K562 (cell line): ENCODE data around the gene GATA1. TPM values are rescaled to one million over a fixed set of nuclear protein-coding genes. Genes with fewer than 3 reads are reported as not detected.

Experiments used
- CBFA2T2 ChIP-seq: fragments of 450-650 bp; conservative IDR thresholded peaks from 2 replicates; pipeline ENCODE4 v1.6.1; 2017; ENCODE audit warnings: mild to moderate bottlenecking
- CEBPG ChIP-seq, 3 experiments: fragments of 200-800 bp in 1 of 3; sonication (Bioruptor generic) in 1 of 3; sonication (generic) in 1 of 3; formaldehyde crosslinking in 1 of 3; IDR thresholded peaks in 2 of 3; conservative IDR thresholded peaks in 1 of 3; 2 replicates each; pipeline versions ENCODE4 v1.6.1 to v1.8.0; 2016 to 2022; ENCODE audit warnings: missing compliant biosample characterization in 2 of 3, missing genetic modification characterization in 2 of 3, mild to moderate bottlenecking in 1 of 3, missing genetic modification reagents in 1 of 3
- ETS1 ChIP-seq: conservative IDR thresholded peaks from 2 replicates; pipeline ENCODE4 v1.6.1; 2011; ENCODE audit warnings: low read depth, mild to moderate bottlenecking, low read length; ENCODE audit not compliant: control insufficient read depth
- KHSRP ChIP-seq: fragments of 450-650 bp; IDR thresholded peaks from 2 replicates; pipeline ENCODE4 v1.6.1; 2017
- KLF1 ChIP-seq: fragments of 450-650 bp; IDR thresholded peaks from 2 replicates; pipeline ENCODE4 v1.6.1; 2016; ENCODE audit warnings: missing genetic modification characterization, missing compliant biosample characterization
- LCOR ChIP-seq: sonication (generic); formaldehyde crosslinking; IDR thresholded peaks from 2 replicates; pipeline ENCODE4 v1.8.0; 2022; ENCODE audit warnings: mild to moderate bottlenecking, missing genetic modification reagents
- MAX ChIP-seq: sonication (generic); formaldehyde crosslinking; IDR thresholded peaks from 2 replicates; pipeline ENCODE4 v1.9.0; 2022; ENCODE audit warnings: mild to moderate bottlenecking, missing genetic modification reagents
- MEF2A ChIP-seq: IDR thresholded peaks from 2 replicates; pipeline ENCODE4 v1.6.1; 2011; ENCODE audit warnings: low read depth, mild to moderate bottlenecking, low read length, moderate library complexity; ENCODE audit not compliant: control insufficient read depth
- MXI1 ChIP-seq: IDR thresholded peaks from 2 replicates; pipeline ENCODE4 v1.6.1; 2011; ENCODE audit warnings: low read depth, mild to moderate bottlenecking, improper control_type of control experiment, low read length
- OTX1 ChIP-seq: fragments of 450-650 bp; formaldehyde crosslinking; IDR thresholded peaks from 2 replicates; pipeline ENCODE4 v1.4.0; 2022; ENCODE audit warnings: mild to moderate bottlenecking
- RBM25 ChIP-seq: fragments of 200-400 bp; formaldehyde crosslinking; IDR thresholded peaks from 2 replicates; pipeline ENCODE4 v1.6.1; 2018; ENCODE audit warnings: low read length, low read depth, moderate library complexity; ENCODE audit not compliant: severe bottlenecking
- RUNX1 ChIP-seq: sonication (generic); IDR thresholded peaks from 2 replicates; pipeline ENCODE4 v1.6.1; 2016; ENCODE audit warnings: antibody characterized with exemption, low read depth
- SIN3B ChIP-seq: fragments of 450-650 bp; IDR thresholded peaks from 2 replicates; pipeline ENCODE4 v1.6.1; 2017; ENCODE audit warnings: low read depth, mild to moderate bottlenecking, moderate library complexity
- SMARCA5 ChIP-seq: fragments of 450-650 bp; IDR thresholded peaks from 2 replicates; pipeline ENCODE4 v1.6.1; 2016
- SMARCE1 ChIP-seq: fragments of 450-650 bp; IDR thresholded peaks from 2 replicates; pipeline ENCODE4 v1.7.1; 2016; ENCODE audit warnings: mild to moderate bottlenecking
- TAF1 ChIP-seq: IDR thresholded peaks from 2 replicates; pipeline ENCODE4 v1.6.1; 2011; ENCODE audit warnings: mild to moderate bottlenecking, low read length, moderate library complexity; ENCODE audit not compliant: insufficient read depth, control insufficient read depth, severe bottlenecking; ENCODE audit errors: extremely low read depth
- TAL1 ChIP-seq: fragments of 450-650 bp; IDR thresholded peaks from 2 replicates; pipeline ENCODE4 v1.6.1; 2016; ENCODE audit warnings: mild to moderate bottlenecking
- TCF3 ChIP-seq: sonication (generic); formaldehyde crosslinking; IDR thresholded peaks from 2 replicates; pipeline ENCODE4 v1.4.0; 2020; ENCODE audit warnings: mild to moderate bottlenecking, missing genetic modification reagents
- TOE1 ChIP-seq, 2 experiments: fragments of 450-650 bp in 1 of 2; sonication (generic) in 1 of 2; formaldehyde crosslinking in 1 of 2; IDR thresholded peaks; 2 replicates each; pipeline versions ENCODE4 v1.7.1 to v1.8.0; 2016 to 2022; ENCODE audit warnings: borderline replicate concordance in 2 of 2, mild to moderate bottlenecking in 2 of 2, antibody characterized with exemption in 1 of 2, inconsistent platforms in 1 of 2, low read depth in 1 of 2, missing genetic modification reagents in 1 of 2, moderate library complexity in 1 of 2
- VEZF1 ChIP-seq: fragments of 200-800 bp; sonication (Bioruptor generic); IDR thresholded peaks from 2 replicates; pipeline ENCODE4 v1.6.1; 2017; ENCODE audit warnings: missing genetic modification characterization, missing compliant biosample characterization
- ZBTB12 ChIP-seq: fragments of 250-450 bp; sonication (Bioruptor Pico); IDR thresholded peaks from 2 replicates; pipeline ENCODE4 v1.4.0; 2020
- ZNF274 ChIP-seq: IDR thresholded peaks from 2 replicates; pipeline ENCODE4 v1.6.1; 2011; ENCODE audit warnings: low read depth, mild to moderate bottlenecking, low read length, moderate library complexity, borderline replicate concordance
- ZNF584 ChIP-seq: fragments of 200-800 bp; sonication (Bioruptor generic); IDR thresholded peaks from 2 replicates; pipeline ENCODE4 v1.6.1; 2016; ENCODE audit warnings: low read depth, mild to moderate bottlenecking, missing genetic modification characterization, missing compliant biosample characterization
- ZNF668 ChIP-seq: fragments of 250-450 bp; sonication (Bioruptor Pico); IDR thresholded peaks from 2 replicates; pipeline ENCODE4 v1.8.0; 2022; ENCODE audit warnings: mild to moderate bottlenecking, inconsistent platforms
- ZNF695 ChIP-seq: fragments of 450-650 bp; formaldehyde crosslinking; IDR thresholded peaks from 2 replicates; pipeline ENCODE4 v1.4.0; 2020; ENCODE audit warnings: mild to moderate bottlenecking, moderate library complexity
- polyA plus RNA-seq, 8 experiments: library from polyadenylated mRNA; depleted of rRNA in 4 of 8; stranded (reverse) in 5 of 8; unstranded in 3 of 8; fragments of >200 nt; fragmentation: Nextera tagmentation in 2 of 8; fragmentation: Illumina TruSeq in 1 of 8; extraction: Ambion mirVana in 2 of 8; extraction: Trizol in 1 of 8; gene quantifications; 2 replicates each; pipeline versions ENCODE4 v1.2.1 to v1.2.3, GENCODE V29; 2011 to 2014; ENCODE audit warnings: inconsistent platforms in 1 of 8, missing spikeins in 1 of 8
- total RNA-seq, 7 experiments: library from RNA; depleted of rRNA in 6 of 7; stranded (reverse); fragments of >200 nt in 6 of 7; fragmentation: Illumina TruSeq in 2 of 7; extraction: Trizol in 2 of 7; gene quantifications; 2 replicates each; pipeline versions ENCODE4 v1.2.1 to v1.2.3, GENCODE V29; 2011 to 2021; ENCODE audit warnings: low replicate concordance in 1 of 7

GATA1 gene
- total and polyA plus RNA-seq, 9 of the 15 experiments (the other 6 are each of a cell fraction or from before 2014, with no cell fraction given), result 11.9 to 291 (median 116) TPM

- TF ChIP-seq CEBPG (CRISPR knock-in tag; IDR thresholded peaks at IDR 0.05), result no peak
- TF ChIP-seq CEBPG (tag; conservative IDR thresholded peaks at IDR 0.05 in 1 of 2, IDR thresholded peaks at IDR 0.05 in 1 of 2), result no peak
- TF ChIP-seq TAL1, result peak; percentile 98
- TF ChIP-seq TOE1 (IDR thresholded peaks at IDR 0.05; ENCODE audit: borderline replicate concordance), result peak; percentile 76
- TF ChIP-seq TOE1 (CRISPR knock-in tag; IDR thresholded peaks at IDR 0.05; ENCODE audit: borderline replicate concordance, low read depth), result no peak
- TF ChIP-seq VEZF1 (CRISPR knock-in tag), result peak; percentile 90
- TF ChIP-seq OTX1 (CRISPR knock-in tag), result 0 out of 2 replicates have a peak, but pooled peaks have one; percentile 12
- TF ChIP-seq TCF3 (CRISPR knock-in tag), result peak; percentile 99
- peak; percentile 73 for TF ChIP-seq MEF2A
- no peak for TF ChIP-seq ZNF695
- TF ChIP-seq KHSRP, result peak; percentile 87
- TF ChIP-seq RUNX1, result peak; percentile 85
- TF ChIP-seq ZNF584 (CRISPR knock-in tag), result 0 out of 2 replicates have a peak, but pooled peaks have one; percentile 48
- TF ChIP-seq TAF1, result peak; percentile 67
- TF ChIP-seq ZBTB12 (CRISPR knock-in tag), result no peak
- TF ChIP-seq ETS1, result peak; percentile 95
- peak; percentile 12 for TF ChIP-seq RBM25
- TF ChIP-seq SIN3B, result no peak
- TF ChIP-seq SMARCE1, result peak; percentile 97
- peak; percentile 63 for TF ChIP-seq MXI1
- peak; percentile 99 for TF ChIP-seq CBFA2T2
- TF ChIP-seq ZNF668 (CRISPR knock-in tag), result no peak
- peak; percentile 50; the same call in 1 of the 2 replicates for TF ChIP-seq KLF1
- peak; percentile 67 for TF ChIP-seq MAX (CRISPR knock-in tag)
- peak; percentile 68; the same call in 1 of the 2 replicates for TF ChIP-seq ZNF274
- peak; percentile 74 for TF ChIP-seq SMARCA5
- TF ChIP-seq LCOR (CRISPR knock-in tag), result peak; percentile 77
Measured at GRCh38 chrX:48800574-48801279, 14.3 kb downstream of the GATA1 start (continued).
